Fibroblast of skin of back (primary cell): ENCODE results near the gene TRPV5.

ENCODE experiments used
- DNase-seq: peaks from one replicate; pipeline ENCODE4 v3.0.0-alpha.2; 2013

Gene TRPV5

DNA sequence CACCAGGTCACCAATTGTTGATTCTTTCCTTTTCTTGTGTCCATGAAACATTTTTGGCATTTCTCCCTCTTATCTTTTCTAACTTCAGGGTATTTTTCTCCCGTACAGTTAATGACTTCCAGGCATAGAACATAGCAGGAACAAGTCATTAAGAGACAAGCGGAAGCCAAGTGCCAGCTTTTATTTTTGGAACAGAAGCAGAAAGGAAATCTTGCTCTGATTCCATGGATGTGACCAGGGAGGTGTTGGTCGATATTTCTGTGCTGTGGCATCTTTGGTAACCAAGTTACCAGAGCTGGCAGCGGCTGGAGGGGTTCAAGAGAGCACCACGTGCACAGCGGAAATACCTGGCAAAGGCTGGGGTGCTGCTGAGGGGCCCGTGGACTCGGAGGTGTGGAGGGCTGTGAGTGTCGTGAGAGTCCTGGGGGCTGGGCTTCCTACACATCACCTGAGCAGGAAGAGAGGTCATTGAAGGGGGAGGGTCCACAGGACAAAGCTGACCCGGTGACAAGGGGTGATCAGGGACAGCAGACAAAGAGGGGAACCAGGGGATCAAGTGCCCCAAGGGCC, 7.5 kb upstream of the TRPV5 start:
- DNase-seq, result no peak

DNA sequence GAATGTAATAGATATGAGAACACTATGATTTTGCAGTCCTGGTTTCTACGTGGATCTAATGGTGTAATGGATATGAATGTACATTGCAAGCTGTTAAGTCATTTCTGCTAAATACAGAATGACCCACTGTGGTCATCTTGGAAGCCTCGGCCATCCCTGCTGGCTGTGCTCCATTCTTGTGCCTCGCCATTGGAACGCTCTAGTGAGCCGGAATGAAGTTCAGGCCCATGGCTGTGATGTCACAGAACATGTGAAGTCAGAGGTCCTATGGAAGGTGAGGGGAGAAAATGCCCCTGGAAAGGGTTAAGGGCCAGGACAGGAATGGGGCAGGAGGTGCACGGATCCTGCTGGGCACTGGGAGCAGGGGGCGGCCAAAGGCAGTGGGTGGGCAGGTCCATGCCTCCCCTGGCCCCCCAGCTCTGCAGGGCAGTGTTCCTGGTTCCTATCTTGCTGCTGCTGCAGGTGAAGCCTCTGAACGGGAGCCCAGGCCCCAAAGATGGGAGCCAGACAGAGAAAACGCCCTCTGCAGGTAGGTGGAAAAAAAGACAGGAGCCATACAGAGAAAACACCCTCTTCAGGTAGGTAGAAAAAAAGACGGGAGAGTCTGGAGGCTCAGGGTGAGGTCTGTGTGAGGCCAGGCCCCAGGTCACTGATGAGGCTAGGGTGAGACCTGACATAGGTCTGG, 5.8 kb upstream of the TRPV5 start, which contains the start of gene LLCFC1:
Gene LLCFC1 (plus strand): TSS at position 259 of the 685 bp plus-strand sequence. CDS start 138 bp downstream, at position 397.
- no peak for DNase-seq

DNA sequence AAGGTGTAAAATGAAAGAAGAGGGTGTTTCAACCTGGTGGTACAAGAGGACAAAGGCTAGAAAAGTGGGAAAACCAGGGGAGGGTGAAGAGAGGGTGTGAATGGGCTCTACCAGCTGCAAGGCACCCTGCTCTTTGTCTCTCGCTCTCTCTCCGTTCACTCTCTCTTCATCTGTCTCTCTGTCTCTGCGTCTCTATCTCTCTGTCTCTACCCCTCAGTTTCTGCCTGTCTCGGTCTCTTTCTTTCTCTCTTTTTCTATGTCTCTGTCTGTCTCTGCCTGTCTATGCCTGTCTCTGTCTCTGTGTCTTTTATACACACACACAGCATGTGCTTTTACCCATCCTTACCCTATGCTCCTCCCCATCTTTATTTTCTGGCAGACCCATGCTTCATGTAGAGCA, 5.1 kb upstream of the TRPV5 start:
- DNase-seq, result no peak

DNA sequence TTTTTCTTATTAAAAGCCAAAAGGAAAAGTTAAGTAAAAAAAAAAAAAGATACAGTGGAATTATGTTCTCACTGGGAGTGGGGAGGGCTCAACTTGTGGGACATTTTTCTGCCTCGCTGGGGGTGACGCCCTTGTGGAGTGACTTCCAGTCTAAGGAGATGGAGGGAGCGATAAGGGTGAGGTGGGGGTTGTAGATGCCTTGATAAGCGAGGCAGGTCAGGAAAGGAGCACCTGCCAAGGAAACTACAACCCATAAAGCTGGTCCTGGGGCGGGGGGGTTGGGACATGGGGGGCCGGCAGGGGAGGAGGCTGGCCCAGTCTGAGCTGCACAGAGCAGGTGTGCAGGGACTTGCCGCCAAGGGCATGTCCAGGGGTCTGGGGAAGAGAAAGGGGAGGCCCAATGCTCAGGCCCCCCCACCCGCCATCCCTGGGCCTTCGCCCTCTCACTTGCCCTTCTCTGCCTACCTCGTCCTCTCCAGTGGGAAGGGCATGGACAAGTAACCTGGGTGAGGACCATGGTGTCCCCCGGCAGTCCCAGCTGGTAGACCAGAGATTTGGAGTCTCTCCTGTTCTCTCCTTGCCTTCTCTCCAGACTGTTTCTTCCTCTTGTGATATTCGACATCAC, 2.5 kb upstream of the TRPV5 start:
- no peak for DNase-seq

DNA sequence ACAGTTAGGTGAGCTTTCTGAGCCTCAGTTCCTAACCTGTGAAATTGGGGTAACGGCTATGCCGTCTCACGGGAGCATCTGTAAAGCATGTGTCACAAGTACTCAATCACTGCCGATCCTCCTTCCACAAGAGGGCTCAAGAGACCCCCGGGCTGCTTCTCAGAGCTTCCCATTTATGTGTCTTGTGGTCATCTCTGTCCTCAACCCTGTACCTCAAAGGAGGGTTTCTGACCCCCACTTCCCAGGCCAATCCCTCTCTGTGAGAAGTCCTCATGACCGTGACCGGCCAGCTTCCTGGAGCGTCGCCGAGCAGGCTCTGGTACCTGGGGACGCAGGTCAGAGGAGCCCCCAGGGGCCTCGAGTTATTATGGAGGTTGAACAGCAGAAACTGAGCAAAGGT, 510 bp upstream of the TRPV5 start:
- no peak for DNase-seq

DNA sequence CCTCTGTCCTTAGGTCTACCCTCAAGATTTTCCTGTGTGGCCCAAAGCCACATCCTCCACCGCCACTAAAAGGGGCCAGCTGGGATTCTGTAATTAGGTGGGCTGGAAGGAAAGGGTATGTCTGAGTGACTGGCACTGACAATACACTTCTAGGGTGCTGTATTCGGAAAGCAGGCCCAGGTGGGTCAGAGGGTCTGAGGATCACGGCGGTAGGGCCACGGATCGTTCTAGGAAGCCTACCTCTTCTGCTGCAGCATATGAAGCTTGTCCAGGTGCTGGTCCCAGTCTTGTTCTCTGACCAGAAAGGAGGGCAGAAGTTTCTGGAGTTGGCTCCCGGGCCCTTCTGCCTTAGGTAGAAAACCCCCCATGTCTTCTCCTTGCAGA, 462 bp downstream of the TRPV5 start:
- DNase-seq, result no peak

DNA sequence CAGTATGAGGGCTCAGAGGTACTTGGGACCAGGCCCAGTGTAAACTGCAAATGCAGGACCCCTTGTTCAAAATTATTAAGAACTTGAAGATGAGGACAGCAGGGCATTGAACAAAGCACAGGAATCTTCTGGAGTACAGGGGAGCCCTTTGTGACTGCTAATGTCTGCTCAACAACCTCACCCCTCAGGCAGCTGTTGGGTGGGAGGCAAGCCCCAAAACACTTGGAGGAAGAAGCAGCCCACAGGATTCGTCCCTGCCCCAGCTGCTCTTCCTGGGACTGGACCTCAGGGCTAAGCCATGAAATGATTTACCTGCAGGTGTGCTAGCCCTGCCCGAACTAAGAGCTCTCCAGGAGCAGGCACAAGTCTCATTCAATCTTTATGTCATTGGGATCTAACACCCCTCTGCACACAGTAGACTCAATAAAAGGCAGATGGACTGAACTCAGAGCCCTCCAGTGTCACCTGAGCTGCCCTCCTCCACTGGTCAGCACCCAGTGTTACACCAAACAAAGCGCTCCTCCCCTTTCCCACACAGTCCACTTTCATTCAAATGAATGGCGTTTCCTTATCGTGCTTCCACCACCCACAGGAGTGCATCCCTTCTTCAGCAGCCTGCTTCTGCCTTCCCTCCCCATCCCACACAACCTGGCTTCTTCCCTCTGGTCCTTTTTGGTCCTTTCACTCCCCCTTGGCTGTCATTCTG, 1.0 kb downstream of the TRPV5 start:
- DNase-seq, result no peak

DNA sequence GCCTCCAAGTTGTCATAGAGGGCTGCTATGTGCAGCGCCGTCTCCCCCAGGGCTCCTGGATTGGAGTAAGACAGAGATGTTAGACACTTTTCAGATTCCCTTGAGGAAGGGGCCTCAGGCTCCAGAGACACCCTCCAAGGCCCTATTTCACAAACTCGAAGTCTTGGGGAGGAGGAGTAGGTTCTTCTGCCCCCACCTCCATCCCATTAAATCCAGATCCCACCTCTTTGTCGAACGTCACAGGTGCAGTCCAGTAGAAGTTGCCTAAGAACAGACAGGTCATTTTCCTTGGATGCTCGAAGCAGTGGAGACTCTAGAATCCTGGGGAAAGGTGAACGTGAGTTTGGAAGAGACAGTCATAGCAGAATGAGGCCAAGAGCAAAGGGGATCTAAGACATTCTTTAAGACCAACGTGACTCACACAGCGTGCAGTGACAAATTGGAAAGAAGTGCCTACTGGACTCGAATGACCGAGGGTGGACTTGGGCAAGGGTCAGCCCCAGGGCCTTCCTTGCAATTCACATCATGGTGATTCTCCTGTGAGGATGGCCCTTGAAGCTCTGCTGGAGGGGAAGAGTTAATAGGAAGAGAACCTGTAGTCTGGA, 3.3 kb downstream of the TRPV5 start:
- no peak for DNase-seq

DNA sequence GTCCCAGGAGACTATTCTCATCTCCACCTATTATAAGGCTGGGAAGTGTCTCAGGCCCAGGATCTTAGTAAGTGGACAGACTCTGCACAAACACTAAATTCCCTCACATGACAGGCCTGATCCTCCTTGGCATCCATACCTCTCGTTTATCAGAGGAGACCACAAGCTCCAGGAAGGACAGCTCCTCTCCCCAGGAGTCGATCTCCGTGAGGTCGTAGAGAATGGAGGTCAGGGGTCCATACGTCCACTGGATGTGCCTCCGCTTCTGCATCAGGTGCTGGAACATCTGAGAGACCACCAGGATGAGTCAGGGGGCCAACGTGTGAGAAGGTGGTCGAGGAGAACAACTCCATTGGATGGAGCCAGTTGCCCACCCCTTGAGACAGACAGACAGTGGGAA, 5.6 kb downstream of the TRPV5 start:
- no peak for DNase-seq

DNA sequence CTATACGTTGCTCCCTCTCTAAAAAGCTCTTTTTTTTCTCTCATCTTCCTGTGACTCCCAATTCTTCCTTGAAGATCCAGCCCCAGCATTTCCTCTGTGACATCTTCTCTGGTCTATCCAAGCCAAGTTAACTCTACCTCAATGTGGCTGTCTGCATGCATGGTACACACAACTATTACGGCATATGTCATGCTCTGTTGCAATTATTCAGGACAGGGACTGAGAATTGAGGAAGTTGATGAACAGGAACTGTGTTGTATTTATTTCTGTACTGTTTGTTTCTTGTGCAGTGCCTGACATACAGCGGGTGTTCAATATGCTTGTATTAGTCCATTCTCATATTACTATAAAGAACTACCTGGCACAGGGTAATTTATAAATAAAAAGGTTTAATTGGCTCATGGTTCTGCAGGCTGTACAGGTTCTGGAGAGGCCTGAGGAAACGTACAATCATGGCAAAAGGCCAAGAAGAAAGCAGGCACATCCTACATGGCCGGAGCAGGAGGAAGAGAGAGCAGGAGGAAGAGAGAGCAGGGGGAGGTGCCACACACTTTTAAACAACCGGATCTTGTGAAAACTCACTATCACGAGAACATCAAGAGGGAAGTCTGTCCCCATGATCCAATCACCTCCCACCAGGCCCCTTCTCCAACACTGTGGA, 6.3 kb downstream of the TRPV5 start:
- DNase-seq, result no peak

DNA sequence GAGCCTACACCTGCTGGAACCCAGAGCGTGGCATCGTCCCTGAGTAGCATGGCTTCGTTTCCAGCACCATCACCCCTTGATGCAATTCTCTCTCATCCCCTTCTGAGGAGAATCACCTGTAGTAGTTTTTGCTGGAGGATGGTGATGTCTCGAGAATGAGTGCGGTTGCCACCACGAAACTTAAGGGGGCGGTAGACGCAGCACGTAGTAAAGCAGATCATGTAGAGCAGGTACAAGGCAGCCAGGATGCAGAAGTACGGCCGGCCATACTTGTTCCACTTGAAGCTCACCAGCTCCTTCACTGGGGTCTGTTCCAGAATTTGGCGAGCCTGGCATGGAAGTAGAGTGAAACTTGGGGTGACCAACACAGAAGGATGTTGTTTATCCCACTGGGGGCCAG, 8.1 kb downstream of the TRPV5 start:
- no peak for DNase-seq

DNA sequence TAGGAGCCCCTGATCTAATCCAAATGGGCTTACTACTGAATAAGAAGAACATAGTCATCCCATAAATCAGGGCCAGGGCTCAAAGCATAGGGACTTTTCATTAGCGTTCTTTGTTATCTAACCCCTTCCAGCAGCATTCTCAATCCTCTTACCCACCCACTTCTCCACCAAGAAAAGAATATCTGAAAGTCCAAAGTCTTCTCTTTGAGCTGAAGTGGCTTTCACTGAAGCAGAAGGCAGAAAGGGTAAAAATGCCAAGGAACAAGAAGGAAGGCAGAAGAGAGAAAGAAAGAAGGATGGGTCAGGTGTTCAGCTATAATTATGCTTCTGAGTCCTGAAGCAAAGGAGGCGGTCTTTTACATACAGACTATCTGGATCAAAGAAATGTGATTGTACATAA, 10.2 kb downstream of the TRPV5 start:
- DNase-seq, result no peak

DNA sequence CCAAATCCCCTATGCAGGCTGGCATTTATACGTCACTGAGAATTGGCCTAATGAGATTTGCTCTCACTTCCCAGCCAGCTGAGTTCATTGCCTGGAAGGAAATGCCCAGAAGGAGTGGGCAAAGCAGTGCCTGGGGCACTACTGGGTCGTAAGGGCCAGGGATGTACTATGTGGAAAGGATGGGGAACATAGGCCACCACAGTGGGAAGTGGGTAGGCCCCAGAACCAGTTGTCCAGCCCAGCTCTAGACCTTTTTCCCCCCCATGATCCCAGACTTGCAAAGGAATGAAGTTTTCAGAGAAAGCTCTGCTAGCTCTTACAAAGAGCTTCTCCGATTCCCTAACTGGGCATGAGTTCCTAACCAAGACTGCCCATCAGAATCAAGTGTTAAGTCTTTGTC, 13.9 kb downstream of the TRPV5 start:
- no peak for DNase-seq

DNA sequence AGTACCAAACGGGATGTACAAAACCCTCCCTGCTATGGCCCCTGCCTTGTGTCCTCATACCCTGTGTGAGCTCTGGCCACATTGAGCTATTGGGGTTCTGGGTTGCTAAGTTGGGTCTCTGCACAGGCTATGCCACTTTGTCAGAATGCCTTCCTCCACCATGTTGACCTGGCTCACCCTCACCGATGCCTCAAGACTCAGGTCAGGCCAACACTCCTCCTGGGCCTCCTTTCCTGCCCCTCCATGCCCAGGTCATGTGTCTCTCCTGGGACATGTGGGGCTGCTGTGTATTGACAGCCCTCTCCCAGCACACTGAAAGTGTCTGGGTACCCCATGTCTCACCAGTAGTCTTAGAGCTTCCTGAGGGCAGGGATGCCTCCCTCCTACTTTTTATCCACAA, 14.6 kb downstream of the TRPV5 start:
- DNase-seq, result no peak

DNA sequence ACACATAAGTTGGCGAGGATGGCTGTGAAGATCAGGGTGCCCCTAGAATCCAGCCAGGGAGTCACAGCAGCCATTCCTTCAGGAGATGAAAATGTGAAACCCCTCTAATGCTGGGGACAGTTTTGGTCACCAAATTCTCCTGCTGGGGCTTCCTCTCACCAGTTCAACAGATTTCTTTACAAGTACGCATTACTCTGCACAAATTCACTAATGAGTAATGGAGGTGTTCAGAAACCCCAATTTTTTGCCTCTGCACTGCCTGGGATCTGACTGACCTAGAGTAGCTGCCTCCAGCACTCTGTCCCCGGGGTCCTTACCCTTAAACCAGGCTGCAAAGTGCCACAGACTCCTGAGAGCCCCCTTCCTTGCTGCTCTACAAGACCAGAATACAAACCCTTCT, 16.1 kb downstream of the TRPV5 start:
- DNase-seq, result no peak

DNA sequence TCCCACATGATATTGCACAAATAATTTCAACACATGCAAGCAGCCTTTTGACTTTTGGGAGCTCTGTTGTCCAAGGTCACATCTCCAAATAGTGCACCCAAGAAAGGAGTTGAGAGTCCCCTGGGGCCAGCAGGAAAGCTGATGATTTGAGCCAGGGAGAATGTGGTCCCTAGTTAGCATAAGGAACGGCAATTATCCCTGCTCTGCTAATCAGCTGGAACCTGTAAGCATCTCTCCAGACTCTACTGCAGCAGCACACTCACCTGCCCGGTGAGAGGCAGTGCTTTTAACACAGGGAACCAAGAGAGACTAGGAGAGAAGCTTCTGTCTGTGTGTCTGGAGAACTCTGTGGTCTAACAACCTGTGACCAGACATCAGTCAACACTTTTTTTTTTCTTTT, 17.0 kb downstream of the TRPV5 start:
- DNase-seq, result no peak

DNA sequence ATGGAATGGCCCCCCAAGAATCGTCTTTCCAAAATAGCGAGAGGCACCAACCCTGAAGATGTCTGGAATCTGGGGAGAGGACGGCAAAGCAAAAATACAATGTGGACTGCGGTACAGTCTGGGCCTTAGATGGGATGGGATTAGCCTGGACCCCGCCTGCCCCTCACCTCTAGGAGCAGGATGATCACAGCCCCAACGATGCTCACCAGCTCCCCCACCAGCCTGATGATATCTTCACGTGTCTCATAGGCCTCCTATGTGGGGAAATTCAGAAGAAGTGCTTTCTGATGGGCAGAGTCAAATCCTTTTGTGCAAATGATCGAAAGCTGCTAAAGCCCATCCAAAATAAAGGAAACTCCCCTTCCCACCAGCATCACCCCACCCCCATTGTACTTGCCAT, 18.2 kb downstream of the TRPV5 start:
- no peak for DNase-seq

DNA sequence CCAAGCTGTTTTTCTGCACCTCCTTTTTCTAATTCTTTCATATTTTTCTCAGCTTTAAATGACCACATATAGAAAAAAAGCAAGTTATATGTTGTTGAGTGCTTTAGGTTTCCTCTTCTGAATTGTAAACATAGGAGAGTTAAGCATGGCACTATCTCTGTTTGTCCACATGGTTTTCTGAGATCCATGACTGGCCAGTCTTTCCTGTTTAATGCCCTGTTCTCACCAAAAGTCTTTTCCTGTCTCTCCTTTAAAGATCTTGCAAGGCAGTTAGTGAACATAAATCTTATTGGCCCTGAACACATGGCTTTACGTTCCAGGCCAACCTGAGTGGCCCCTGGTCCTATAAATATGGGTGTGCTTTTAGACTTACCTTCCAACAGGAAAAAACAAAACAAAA, 19.4 kb downstream of the TRPV5 start:
- DNase-seq, result no peak

DNA sequence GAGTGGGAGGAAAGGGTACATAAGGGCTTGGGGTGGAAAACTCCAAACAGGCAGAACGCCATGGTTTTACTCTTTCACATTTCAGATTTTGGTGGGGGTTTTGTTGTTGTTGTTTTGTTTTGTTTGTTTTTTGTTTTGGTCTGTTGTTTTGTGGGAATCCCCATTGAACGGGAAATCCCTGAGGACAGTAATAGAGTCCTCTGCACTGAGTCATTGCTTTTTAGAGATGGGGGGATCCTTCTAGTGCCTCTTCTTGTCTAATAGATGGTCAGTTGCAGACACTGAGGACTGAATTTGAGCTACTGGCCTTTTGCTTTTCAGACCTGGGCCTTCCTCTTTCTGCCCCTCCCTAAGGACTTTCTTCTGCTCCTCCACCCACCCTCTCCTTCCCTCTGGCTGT, 20.0 kb downstream of the TRPV5 start:
- no peak for DNase-seq

DNA sequence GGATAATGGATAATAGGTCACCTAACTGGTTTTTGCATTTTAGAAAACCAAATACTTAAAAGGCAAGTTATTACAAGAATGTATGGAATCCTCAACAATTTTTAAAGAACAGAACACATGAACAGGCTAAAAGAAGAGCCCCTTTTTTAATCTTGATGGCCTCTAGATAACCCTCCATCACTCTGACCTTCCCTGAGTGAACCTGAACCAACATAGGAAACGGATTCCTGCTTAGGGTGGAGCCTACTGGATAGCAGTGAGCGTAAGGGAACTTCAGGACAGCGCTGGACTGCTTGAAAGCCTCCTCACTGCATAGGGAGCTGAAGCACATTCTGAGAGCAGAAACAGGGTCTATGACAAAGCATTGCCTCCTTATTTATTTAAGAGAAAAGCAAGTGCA, 20.5 kb downstream of the TRPV5 start:
- no peak for DNase-seq

DNA sequence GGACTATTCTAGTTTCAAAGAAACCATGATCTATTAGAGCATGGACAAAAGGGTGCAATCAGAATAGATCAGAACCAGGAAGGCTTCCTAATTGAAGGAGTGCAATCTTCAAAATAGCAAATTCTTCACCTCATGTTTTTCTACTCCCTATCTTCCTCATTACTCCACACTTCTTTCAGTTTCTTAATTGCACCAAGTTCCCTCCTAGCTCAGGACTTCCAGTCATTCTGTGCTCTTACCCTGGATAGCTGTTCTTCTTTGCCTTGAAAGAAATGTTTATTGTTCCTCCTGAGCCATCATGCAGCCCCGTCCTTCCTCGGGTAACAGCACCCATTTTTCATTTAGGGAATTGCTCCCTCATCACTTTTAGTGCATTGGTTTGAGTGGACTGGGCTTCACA, 23.1 kb downstream of the TRPV5 start:
- DNase-seq, result no peak

DNA sequence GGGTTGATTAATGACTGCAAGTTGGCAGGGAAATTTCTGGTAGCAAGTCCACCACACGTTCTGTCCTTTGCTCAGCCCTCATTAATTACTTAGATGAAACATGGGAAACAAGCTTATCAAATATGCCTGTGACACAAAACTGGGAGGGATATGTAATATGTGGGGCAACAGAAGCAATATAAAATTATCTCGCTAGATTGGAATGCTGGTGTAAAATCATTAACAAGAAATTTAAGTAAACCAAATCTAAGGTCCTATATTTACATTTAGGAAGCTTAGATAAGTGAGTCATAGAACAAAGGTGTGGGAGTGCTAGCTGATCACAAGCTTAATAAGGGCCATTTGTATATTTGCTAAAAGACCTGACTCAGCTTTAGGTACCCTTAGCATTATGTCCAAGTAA, 23.5 kb downstream of the TRPV5 start:
- DNase-seq, result no peak
